RWPE1 (cell line): ENCODE results near the gene SPATA21.
"Not testable (repeated sequence)": the region's sequence is repeated elsewhere in the genome, so short reads cannot be mapped to it uniquely, and the experiment has no call there.

Experiments
- CTCF ChIA-PET: fragments of 350-600 bp; sonication (Branson Sonifier 250); formaldehyde crosslinking; extraction: SDS; loops from one replicate; lab custom pipeline; 2021; lab: Yijun Ruan, JAX
- POLR2A ChIA-PET: fragments of 400-600 bp; formaldehyde crosslinking; extraction: SDS; loops from one replicate; lab custom pipeline; 2020; ENCODE audit warnings: antibody characterized with exemption; ENCODE audit not compliant: low non-redundant PET; lab: Yijun Ruan, JAX
- DNase-seq: peaks from one replicate; pipeline ENCODE4 v3.0.0; 2012; ENCODE audit warnings: low spot score
- H3K27ac ChIP-seq: fragments of 450-650 bp; 2 replicates; pipeline ENCODE4 v1.5.1; 2017
- CTCF ChIP-seq: fragments of 450-650 bp; conservative IDR thresholded peaks from 2 replicates; pipeline ENCODE4 v1.5.1; 2017; ENCODE audit warnings: low read depth, mild to moderate bottlenecking

Gene SPATA21

GRCh38 chr1:16367258-16367967 lies 69.8 kb downstream of the SPATA21 start:
- H3K27ac ChIP-seq = peak overlapping the region; percentile 94
- ChIA-PET POLR2A (interaction anchor here (1.1 kb wide), 1 partner anchor 29 kb away, joined by 4 read pairs; no protein-coding TSS in a partner anchor), CTCF (interaction anchor here (0.7 kb wide), 1 partner anchor 19 kb away, joined by 5 read pairs; no protein-coding TSS in a partner anchor)
- no peak; the same call in 1 of the 2 replicates for TF ChIP-seq CTCF
- DNase-seq = peak; percentile 77

GRCh38 chr1:16366722-16367257 lies 70.4 kb downstream of the SPATA21 start, which contains the start of gene SZRD1:
TSS of gene SZRD1 (plus strand) at chr1:16367242. CDS start at chr1:16367258, 16 bp downstream.
- peak within 1 kb of the TSS; percentile 94 for H3K27ac ChIP-seq
- ChIA-PET POLR2A (interaction anchor here (0.7 to 1.1 kb wide), 2 partner anchors 30 to 130 kb away, joined by 4 to 5 read pairs; partner anchors contain the start of gene CPLANE2), CTCF (no interaction called here)
- DNase-seq = peak; percentile 94
- no peak for TF ChIP-seq CTCF

- H3K27ac ChIP-seq, POLR2A ChIA-PET, DNase-seq: not testable (repeated sequence)
- CTCF ChIA-PET = interaction anchor here (0.6 kb wide), 2 partner anchors 28 to 621 kb away, joined by 3 to 5 read pairs; no protein-coding TSS in a partner anchor
These were observed 72.1 kb downstream of the SPATA21 start for GRCh38 chr1:16365146-16365498.

GRCh38 chr1:16356867-16357266 lies 80.4 kb downstream of the SPATA21 start:
- CTCF ChIA-PET = interaction anchor here (0.6 to 1.2 kb wide), 3 partner anchors 112 to 787 kb away, joined by 3 to 7 read pairs (median 3); no protein-coding TSS in a partner anchor
- H3K27ac ChIP-seq = no peak overlapping the region
- DNase-seq = no peak
- POLR2A ChIA-PET = no interaction called here
- TF ChIP-seq CTCF = no peak

GRCh38 chr1:16354619-16355018 lies 82.6 kb downstream of the SPATA21 start:
- POLR2A ChIA-PET = no interaction called here
- no peak for DNase-seq
- TF ChIP-seq CTCF = no peak
- CTCF ChIA-PET = interaction anchor here (0.5 kb wide), 1 partner anchor 277 kb away, joined by 3 read pairs; no protein-coding TSS in a partner anchor
- H3K27ac ChIP-seq = no peak overlapping the region

GRCh38 chr1:16352842-16353535 lies 84.2 kb downstream of the SPATA21 start:
- TF ChIP-seq CTCF = no peak
- H3K27ac ChIP-seq = peak overlapping the region; percentile 85
- DNase-seq = no peak
- ChIA-PET POLR2A (no interaction called here), CTCF (interaction anchor here (0.6 to 2.9 kb wide), 2 partner anchors 10 to 109 kb away, joined by 3 to 11 read pairs; no protein-coding TSS in a partner anchor)
